Measurements from ENCODE around the gene VWA8.

DNA sequence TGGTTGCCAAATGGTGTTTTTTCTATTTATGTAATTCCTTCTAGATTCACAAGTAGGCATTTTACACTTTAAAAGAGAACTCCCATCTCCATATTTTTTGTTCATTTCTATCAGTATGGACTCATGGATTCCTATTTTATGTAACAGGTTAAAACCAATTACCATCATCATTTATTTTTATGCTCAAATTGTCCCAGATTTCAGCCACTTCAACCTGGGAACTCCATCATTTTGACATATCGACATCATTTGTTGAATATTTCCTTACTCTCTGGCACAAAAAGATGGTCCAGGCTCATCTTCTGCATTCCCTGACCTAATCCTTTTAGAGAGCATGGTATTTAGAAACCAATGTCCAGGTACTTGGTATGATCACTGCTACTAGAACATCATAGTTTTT lies 79.9 kb downstream of the VWA8 start:
- TF ChIP-seq, protein P1, sequence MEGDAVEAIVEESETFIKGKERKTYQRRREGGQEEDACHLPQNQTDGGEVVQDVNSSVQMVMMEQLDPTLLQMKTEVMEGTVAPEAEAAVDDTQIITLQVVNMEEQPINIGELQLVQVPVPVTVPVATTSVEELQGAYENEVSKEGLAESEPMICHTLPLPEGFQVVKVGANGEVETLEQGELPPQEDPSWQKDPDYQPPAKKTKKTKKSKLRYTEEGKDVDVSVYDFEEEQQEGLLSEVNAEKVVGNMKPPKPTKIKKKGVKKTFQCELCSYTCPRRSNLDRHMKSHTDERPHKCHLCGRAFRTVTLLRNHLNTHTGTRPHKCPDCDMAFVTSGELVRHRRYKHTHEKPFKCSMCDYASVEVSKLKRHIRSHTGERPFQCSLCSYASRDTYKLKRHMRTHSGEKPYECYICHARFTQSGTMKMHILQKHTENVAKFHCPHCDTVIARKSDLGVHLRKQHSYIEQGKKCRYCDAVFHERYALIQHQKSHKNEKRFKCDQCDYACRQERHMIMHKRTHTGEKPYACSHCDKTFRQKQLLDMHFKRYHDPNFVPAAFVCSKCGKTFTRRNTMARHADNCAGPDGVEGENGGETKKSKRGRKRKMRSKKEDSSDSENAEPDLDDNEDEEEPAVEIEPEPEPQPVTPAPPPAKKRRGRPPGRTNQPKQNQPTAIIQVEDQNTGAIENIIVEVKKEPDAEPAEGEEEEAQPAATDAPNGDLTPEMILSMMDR (IDR thresholded peaks at IDR 0.05; ENCODE audit: low read length) = no peak
- no peak for TF ChIP-seq EZH2phosphoT487 (IDR thresholded peaks at IDR 0.05; ENCODE audit: low read length)
